Measurements from ENCODE around the gene MED13.

Gene MED13

DNA sequence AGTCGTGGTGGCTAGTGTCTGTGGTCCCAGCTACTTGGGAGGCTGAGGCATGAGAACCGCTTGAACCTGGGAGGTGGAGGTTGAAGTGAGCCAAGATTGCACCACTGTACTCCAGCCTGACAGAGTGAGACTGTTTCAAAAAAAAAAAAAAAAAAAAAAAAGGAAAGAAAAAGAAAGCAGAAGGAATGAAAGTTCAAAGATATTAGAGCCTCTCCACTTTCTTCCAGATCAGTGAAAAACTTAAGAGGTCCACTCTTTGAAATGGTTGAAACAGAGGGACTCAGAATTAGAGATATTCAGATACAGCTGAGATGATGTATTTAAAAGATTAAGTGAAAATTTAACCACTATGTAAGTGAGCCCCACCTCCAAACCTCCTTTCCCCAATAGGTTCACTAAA lies 16.8 kb downstream of the MED13 start:
- ChIA-PET CTCF (no interaction called here), POLR2A (no interaction called here)
- no peak for DNase-seq (ENCODE audit: extremely low spot score)
- TF ChIP-seq L3MBTL2 (conservative IDR thresholded peaks at IDR 0.05) (no peak), NFRKB (IDR thresholded peaks at IDR 0.05) (no peak), LEF1 (IDR thresholded peaks at IDR 0.05; ENCODE audit: borderline replicate concordance) (no peak), CTBP1 (IDR thresholded peaks at IDR 0.05; ENCODE audit: borderline replicate concordance) (no peak), BHLHE40 (IDR thresholded peaks at IDR 0.05; ENCODE audit: borderline replicate concordance) (no peak), FOXM1 (IDR thresholded peaks at IDR 0.05; ENCODE audit: borderline replicate concordance) (no peak), FOXA1 (IDR thresholded peaks at IDR 0.05) (no peak), SUZ12 (IDR thresholded peaks at IDR 0.05) (no peak), FOXK2 (IDR thresholded peaks at IDR 0.05) (no peak), ARNT (IDR thresholded peaks at IDR 0.05) (no peak), ELF4 (IDR thresholded peaks at IDR 0.05) (no peak), HDGF (IDR thresholded peaks at IDR 0.05; ENCODE audit: borderline replicate concordance) (no peak), TARDBP (IDR thresholded peaks at IDR 0.05) (no peak), ZNF384 (IDR thresholded peaks at IDR 0.05) (no peak), SP1 (IDR thresholded peaks at IDR 0.05) (no peak)
- TF ChIP-seq, protein P1, sequence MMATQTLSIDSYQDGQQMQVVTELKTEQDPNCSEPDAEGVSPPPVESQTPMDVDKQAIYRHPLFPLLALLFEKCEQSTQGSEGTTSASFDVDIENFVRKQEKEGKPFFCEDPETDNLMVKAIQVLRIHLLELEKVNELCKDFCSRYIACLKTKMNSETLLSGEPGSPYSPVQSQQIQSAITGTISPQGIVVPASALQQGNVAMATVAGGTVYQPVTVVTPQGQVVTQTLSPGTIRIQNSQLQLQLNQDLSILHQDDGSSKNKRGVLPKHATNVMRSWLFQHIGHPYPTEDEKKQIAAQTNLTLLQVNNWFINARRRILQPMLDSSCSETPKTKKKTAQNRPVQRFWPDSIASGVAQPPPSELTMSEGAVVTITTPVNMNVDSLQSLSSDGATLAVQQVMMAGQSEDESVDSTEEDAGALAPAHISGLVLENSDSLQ (IDR thresholded peaks at IDR 0.05): no peak

- POLR2A ChIA-PET: interaction anchor here (1.1 kb wide), 1 partner anchor 20 kb away, joined by 3 read pairs; no protein-coding TSS in a partner anchor
- CTCF ChIA-PET: no interaction called here
- TF ChIP-seq FOXA1 (IDR thresholded peaks at IDR 0.05): no peak
- TF ChIP-seq BHLHE40 (IDR thresholded peaks at IDR 0.05; ENCODE audit: borderline replicate concordance): no peak
- no peak for TF ChIP-seq SUZ12 (IDR thresholded peaks at IDR 0.05)
- TF ChIP-seq ARNT (IDR thresholded peaks at IDR 0.05): no peak
- TF ChIP-seq ELF4 (IDR thresholded peaks at IDR 0.05): no peak
- TF ChIP-seq L3MBTL2 (conservative IDR thresholded peaks at IDR 0.05): no peak
Measured at GRCh38 chr17:62045517-62045916, 19.6 kb downstream of the MED13 start.

GRCh38 chr17:62045109-62045508 lies 20.0 kb downstream of the MED13 start:
- POLR2A ChIA-PET: interaction anchor here (1.1 kb wide), 1 partner anchor 21 kb away, joined by 3 read pairs; no protein-coding TSS in a partner anchor
- DNase-seq (ENCODE audit: extremely low spot score): no peak
- TF ChIP-seq NFRKB (IDR thresholded peaks at IDR 0.05) (no peak), LEF1 (IDR thresholded peaks at IDR 0.05; ENCODE audit: borderline replicate concordance) (no peak), ARNT (IDR thresholded peaks at IDR 0.05) (no peak), L3MBTL2 (conservative IDR thresholded peaks at IDR 0.05) (no peak), BHLHE40 (IDR thresholded peaks at IDR 0.05; ENCODE audit: borderline replicate concordance) (no peak), FOXA1 (IDR thresholded peaks at IDR 0.05) (no peak), SP1 (IDR thresholded peaks at IDR 0.05) (no peak), CTBP1 (IDR thresholded peaks at IDR 0.05; ENCODE audit: borderline replicate concordance) (no peak), SUZ12 (IDR thresholded peaks at IDR 0.05) (no peak), HDGF (IDR thresholded peaks at IDR 0.05; ENCODE audit: borderline replicate concordance) (no peak), FOXK2 (IDR thresholded peaks at IDR 0.05) (no peak), ZNF384 (IDR thresholded peaks at IDR 0.05) (no peak), TARDBP (IDR thresholded peaks at IDR 0.05) (no peak), FOXM1 (IDR thresholded peaks at IDR 0.05; ENCODE audit: borderline replicate concordance) (no peak), ELF4 (IDR thresholded peaks at IDR 0.05) (no peak)
- TF ChIP-seq, protein P1 (IDR thresholded peaks at IDR 0.05): no peak
- CTCF ChIA-PET: no interaction called here

More at GRCh38 chr17:62045517-62045916, 19.6 kb downstream of the MED13 start:
- no peak for DNase-seq (ENCODE audit: extremely low spot score)

- no peak for TF ChIP-seq TARDBP (IDR thresholded peaks at IDR 0.05)
- TF ChIP-seq ZNF384 (IDR thresholded peaks at IDR 0.05): no peak
- TF ChIP-seq NFRKB (IDR thresholded peaks at IDR 0.05): no peak
- TF ChIP-seq ELF4 (IDR thresholded peaks at IDR 0.05): no peak
- no peak for TF ChIP-seq FOXM1 (IDR thresholded peaks at IDR 0.05; ENCODE audit: borderline replicate concordance)
- TF ChIP-seq SP1 (IDR thresholded peaks at IDR 0.05): no peak
- TF ChIP-seq L3MBTL2 (conservative IDR thresholded peaks at IDR 0.05): no peak
- TF ChIP-seq LEF1 (IDR thresholded peaks at IDR 0.05; ENCODE audit: borderline replicate concordance): no peak
- CTCF ChIA-PET: no interaction called here
- DNase-seq (ENCODE audit: extremely low spot score): no peak
- POLR2A ChIA-PET: no interaction called here
Measured at GRCh38 chr17:62043602-62044001, 21.5 kb downstream of the MED13 start.

DNA sequence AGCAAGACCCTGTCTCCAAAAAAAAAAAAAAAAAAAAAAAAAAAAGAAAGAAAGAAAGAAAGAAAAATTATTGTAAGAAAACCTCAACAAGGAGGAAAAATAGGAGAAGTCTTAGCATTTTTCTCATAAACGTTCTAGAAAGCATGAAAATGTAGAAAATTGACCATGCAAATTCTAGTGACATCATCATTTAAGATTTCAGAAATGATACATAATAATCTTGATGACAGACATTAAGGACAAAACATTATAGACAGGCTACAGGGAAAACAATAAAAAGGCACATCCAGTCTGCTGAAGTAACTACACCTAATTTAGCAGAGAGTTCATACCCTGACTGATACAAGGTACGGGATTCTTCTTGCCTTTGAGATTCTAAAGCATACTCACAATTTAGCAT lies 21.9 kb downstream of the MED13 start:
- TF ChIP-seq CTBP1 (IDR thresholded peaks at IDR 0.05; ENCODE audit: borderline replicate concordance) (no peak), LEF1 (IDR thresholded peaks at IDR 0.05; ENCODE audit: borderline replicate concordance) (no peak), SUZ12 (IDR thresholded peaks at IDR 0.05) (no peak), ARNT (IDR thresholded peaks at IDR 0.05) (no peak), L3MBTL2 (conservative IDR thresholded peaks at IDR 0.05) (no peak), BHLHE40 (IDR thresholded peaks at IDR 0.05; ENCODE audit: borderline replicate concordance) (no peak), FOXA1 (IDR thresholded peaks at IDR 0.05) (no peak), NFRKB (IDR thresholded peaks at IDR 0.05) (no peak), HDGF (IDR thresholded peaks at IDR 0.05; ENCODE audit: borderline replicate concordance) (no peak)
- POLR2A ChIA-PET: no interaction called here
- CTCF ChIA-PET: no interaction called here
- DNase-seq (ENCODE audit: extremely low spot score): no peak

GRCh38 chr17:62038248-62038647 lies 26.8 kb downstream of the MED13 start:
- CTCF ChIA-PET: interaction anchor here (0.5 to 0.7 kb wide), 2 partner anchors 34 to 385 kb away, joined by 3 read pairs; no protein-coding TSS in a partner anchor
- no peak for TF ChIP-seq FOXM1 (IDR thresholded peaks at IDR 0.05; ENCODE audit: borderline replicate concordance)
- TF ChIP-seq HDGF (IDR thresholded peaks at IDR 0.05; ENCODE audit: borderline replicate concordance): no peak
- no peak for TF ChIP-seq TARDBP (IDR thresholded peaks at IDR 0.05)
- TF ChIP-seq ARNT (IDR thresholded peaks at IDR 0.05): no peak
- TF ChIP-seq NFRKB (IDR thresholded peaks at IDR 0.05): no peak
- no peak for TF ChIP-seq ZNF384 (IDR thresholded peaks at IDR 0.05)
- TF ChIP-seq FOXA1 (IDR thresholded peaks at IDR 0.05): no peak
- no peak for TF ChIP-seq ELF4 (IDR thresholded peaks at IDR 0.05)
- no peak for TF ChIP-seq LEF1 (IDR thresholded peaks at IDR 0.05; ENCODE audit: borderline replicate concordance)
- no peak for TF ChIP-seq SP1 (IDR thresholded peaks at IDR 0.05)
- no peak for TF ChIP-seq SUZ12 (IDR thresholded peaks at IDR 0.05)
- TF ChIP-seq BHLHE40 (IDR thresholded peaks at IDR 0.05; ENCODE audit: borderline replicate concordance): no peak
- TF ChIP-seq CTBP1 (IDR thresholded peaks at IDR 0.05; ENCODE audit: borderline replicate concordance): no peak
- TF ChIP-seq FOXK2 (IDR thresholded peaks at IDR 0.05): no peak
- TF ChIP-seq, protein P1 (IDR thresholded peaks at IDR 0.05): no peak
- no peak for TF ChIP-seq L3MBTL2 (conservative IDR thresholded peaks at IDR 0.05)
- POLR2A ChIA-PET: no interaction called here
- DNase-seq (ENCODE audit: extremely low spot score): no peak

All from HEK293T (cell line).